K562 (cell line): ENCODE measurements around the gene AKAP13. TPM values are rescaled to one million over a fixed set of nuclear protein-coding genes. Genes with fewer than 3 reads are reported as not detected.
A peak's percentile ranks its signal among the peaks of the same experiment; 100 is the strongest.

Experiments used
- ATAC-seq: fragments of 200-7000 bp; cut with Tn5 transposase; 3 replicates; pipeline ENCODE4 v1.9.1; 2020; ENCODE audit warnings: moderate library complexity
- BruUV-seq: library from RNA; stranded (reverse); fragments of 400-500 nt; replicated peaks from 2 replicates; lab custom pipeline; 2021; lab: Mats Ljungman, UMichigan
- CTCF ChIA-PET: fragments of 300-600 bp; formaldehyde crosslinking; extraction: SDS; loops from one replicate; lab custom pipeline; 2021; ENCODE audit warnings: low intra/inter-chr PET ratio; lab: Yijun Ruan, JAX
- POLR2A ChIA-PET: fragments of 300-600, 350-650 bp; sonication (Branson Sonifier 250); formaldehyde crosslinking; extraction: SDS; loops from one replicate; lab custom pipeline; 2021; ENCODE audit warnings: antibody characterized with exemption, inconsistent platforms; lab: Yijun Ruan, JAX
- DNase-seq, 4 experiments: peaks; one replicate each; pipeline versions ENCODE4 v3.0.0 to v3.0.0-alpha.2; 2011 to 2018; ENCODE audit warnings: low spot score in 3 of 4, mixed read lengths in 3 of 4; ENCODE audit errors: extremely low read depth in 1 of 4
- FAIRE-seq: peaks from 2 replicates; lab custom pipeline; 2011; peaks lifted over from hg19 to GRCh38; lab: Jason Lieb, UNC
- H2AFZ ChIP-seq: 2 replicates; pipeline ENCODE4 v1.6.0; 2011; ENCODE audit warnings: low read depth, low read length, control low read depth, inconsistent platforms
- H3K27ac ChIP-seq: fragments of 200-600 bp; 3 replicates; pipeline ENCODE4 v1.8.0; 2011; ENCODE audit warnings: low read depth, mild to moderate bottlenecking, control low read depth, inconsistent platforms, low read length, moderate library complexity, mixed read lengths; ENCODE audit errors: extremely low read depth
- H3K27me3 ChIP-seq, 2 experiments: fragments of 300-600 bp in 1 of 2; 2 replicates in 1 of 2; 3 replicates in 1 of 2; pipeline versions ENCODE4 v1.6.0 to v1.8.0; 2011; ENCODE audit warnings: inconsistent platforms in 2 of 2, low read length in 2 of 2, mild to moderate bottlenecking in 1 of 2, mixed read lengths in 1 of 2, moderate library complexity in 1 of 2; ENCODE audit not compliant: control insufficient read depth in 2 of 2, insufficient read depth in 2 of 2
- H3K36me3 ChIP-seq: fragments of 300-600 bp; 3 replicates; pipeline ENCODE4 v1.8.0; 2011; ENCODE audit warnings: mild to moderate bottlenecking, low read length, inconsistent platforms; ENCODE audit not compliant: control insufficient read depth, insufficient read depth
- H3K4me1 ChIP-seq, 2 experiments: fragments of 200-600 bp in 1 of 2; replicated peaks in 1 of 2; 2 replicates in 1 of 2; 3 replicates in 1 of 2; pipeline versions ENCODE4 v1.5.1 to v1.8.0; 2011; ENCODE audit warnings: inconsistent platforms in 2 of 2, low read length in 2 of 2, mild to moderate bottlenecking in 1 of 2, mixed read lengths in 1 of 2, moderate library complexity in 1 of 2; ENCODE audit not compliant: control insufficient read depth in 2 of 2, insufficient read depth in 2 of 2
- H3K4me2 ChIP-seq: 2 replicates; pipeline ENCODE4 v1.6.1; 2011; ENCODE audit warnings: low read length, control low read depth, inconsistent platforms, mixed read lengths; ENCODE audit not compliant: insufficient read depth
- H3K4me3 ChIP-seq: fragments of 200-600 bp; sonication (generic), shearing (Covaris generic); 2 replicates; pipeline ENCODE4 v1.5.1; 2016; ENCODE audit warnings: control low read depth, inconsistent platforms
- H3K79me2 ChIP-seq: fragments of 200-600 bp; 3 replicates; pipeline ENCODE4 v1.8.0; 2011; ENCODE audit warnings: low read length, inconsistent platforms; ENCODE audit not compliant: control insufficient read depth, insufficient read depth
- H3K9ac ChIP-seq, 2 experiments: 2 replicates each; pipeline versions ENCODE4 v1.6.0 to v1.6.1; 2011; ENCODE audit warnings: low read depth in 2 of 2, low read length in 2 of 2, control low read depth in 1 of 2, inconsistent platforms in 1 of 2, mild to moderate bottlenecking in 1 of 2, mixed read lengths in 1 of 2; ENCODE audit not compliant: insufficient read depth in 1 of 2
- H3K9me1 ChIP-seq: one replicate; pipeline ENCODE4 v1.6.0; 2011; ENCODE audit warnings: inconsistent platforms, mild to moderate bottlenecking, low read length, moderate library complexity; ENCODE audit not compliant: control insufficient read depth, insufficient read depth
- H3K9me3 ChIP-seq: replicated peaks from 2 replicates; pipeline ENCODE4 v1.5.1; 2011; ENCODE audit warnings: low read depth, low read length, inconsistent platforms; ENCODE audit not compliant: control insufficient read depth, insufficient read depth
- H4K20me1 ChIP-seq: replicated peaks from 2 replicates; pipeline ENCODE4 v1.6.1; 2011; ENCODE audit warnings: low read length, inconsistent platforms, mixed read lengths; ENCODE audit not compliant: control insufficient read depth, insufficient read depth
- CCAR2 ChIP-seq: fragments of 200-400 bp; formaldehyde crosslinking; IDR thresholded peaks from 2 replicates; pipeline ENCODE4 v1.6.1; 2017; ENCODE audit warnings: mild to moderate bottlenecking, low read depth, low read length
- FOXK2 ChIP-seq, 2 experiments: fragments of 450-650 bp; IDR thresholded peaks in 1 of 2; conservative IDR thresholded peaks in 1 of 2; 2 replicates each; pipeline ENCODE4 v1.6.1; 2016; ENCODE audit warnings: low read depth in 2 of 2, mild to moderate bottlenecking in 1 of 2
- GABPA ChIP-seq: fragments of 200-800 bp; sonication (Bioruptor generic); conservative IDR thresholded peaks from 2 replicates; pipeline ENCODE4 v1.6.1; 2016; ENCODE audit warnings: low read depth, missing genetic modification characterization, missing compliant biosample characterization
- HMGN3 ChIP-seq: IDR thresholded peaks from 2 replicates; pipeline ENCODE4 v1.6.1; 2011; ENCODE audit warnings: borderline replicate concordance, low read depth, mild to moderate bottlenecking, mixed read lengths, low read length; ENCODE audit not compliant: insufficient read length; ENCODE audit errors: extremely low read depth
- LEF1 ChIP-seq: fragments of 450-650 bp; IDR thresholded peaks from 2 replicates; pipeline ENCODE4 v1.6.1; 2016; ENCODE audit warnings: mild to moderate bottlenecking
- RBM25 ChIP-seq: fragments of 200-400 bp; formaldehyde crosslinking; IDR thresholded peaks from 2 replicates; pipeline ENCODE4 v1.6.1; 2018; ENCODE audit warnings: low read length, low read depth, moderate library complexity; ENCODE audit not compliant: severe bottlenecking
- SMARCA5 ChIP-seq: fragments of 450-650 bp; IDR thresholded peaks from 2 replicates; pipeline ENCODE4 v1.6.1; 2016
- WGBS: fragments of 100-300 bp; shearing (Covaris generic); methylation state at CpG from one replicate; pipeline ENCODE4 v1.1.6; 2016; ENCODE audit warnings: low coverage, mixed read lengths; ENCODE audit not compliant: insufficient coverage; ENCODE audit errors: missing lambda C conversion rate; 5-methylcytosine and 5-hydroxymethylcytosine counted together
- in situ Hi-C: fragments of 300-500 bp; cut with MboI; formaldehyde crosslinking; loops from 4 replicates; pipeline ENCODE4 v1.15.0; 2018; ENCODE audit warnings: inconsistent platforms, mixed read lengths
- intact Hi-C: fragments of 100-400 bp; cut with micrococcal nuclease; formaldehyde crosslinking; loops from 2 replicates; pipeline ENCODE4 v1.14.2; 2022
- polyA plus RNA-seq, 8 experiments: library from polyadenylated mRNA; depleted of rRNA in 4 of 8; stranded (reverse) in 5 of 8; unstranded in 3 of 8; fragments of >200 nt; fragmentation: Nextera tagmentation in 2 of 8; fragmentation: Illumina TruSeq in 1 of 8; extraction: Ambion mirVana in 2 of 8; extraction: Trizol in 1 of 8; gene quantifications; 2 replicates each; pipeline versions ENCODE4 v1.2.1 to v1.2.3, GENCODE V29; 2011 to 2014; ENCODE audit warnings: inconsistent platforms in 1 of 8, missing spikeins in 1 of 8
- total RNA-seq, 7 experiments: library from RNA; depleted of rRNA in 6 of 7; stranded (reverse); fragments of >200 nt in 6 of 7; fragmentation: Illumina TruSeq in 2 of 7; extraction: Trizol in 2 of 7; gene quantifications; 2 replicates each; pipeline versions ENCODE4 v1.2.1 to v1.2.3, GENCODE V29; 2011 to 2021; ENCODE audit warnings: low replicate concordance in 1 of 7

Gene AKAP13
- total and polyA plus RNA-seq, 9 of the 15 experiments (the other 6 are each of a cell fraction or from before 2014, with no cell fraction given): 0.03 to 1.7 (median 0.42) TPM

- H3K4me1 ChIP-seq: no peaks in the 10 kb centered on the region
- H3K4me2 ChIP-seq: no peak overlapping the region
- WGBS: 0% methylated on average over 6 of the region's 6 CpGs
- no peaks in the 10 kb centered on the region for H3K36me3 ChIP-seq
- in situ Hi-C loops (no loop called here), intact Hi-C loops (no loop called here)
- no TSS peak for BruUV-seq
- no peaks in the 10 kb centered on the region for H3K9me1 ChIP-seq
- ChIA-PET CTCF (no interaction called here), POLR2A (interaction anchor here (0.7 to 1.5 kb wide), 3 partner anchors 15 to 24 kb away, joined by 3 to 4 read pairs (median 3); no protein-coding TSS in a partner anchor)
- H3K27ac ChIP-seq: no peak overlapping the region
- H3K79me2 ChIP-seq: no peaks in the 10 kb centered on the region
- no peak overlapping the region for H3K9ac ChIP-seq
- H3K27me3 ChIP-seq: peaks cover 0 to 3% of the 10 kb centered on the region in 2 experiments; a peak in 1 of 5 replicates
- no peak for ATAC-seq
- H3K9me3 ChIP-seq: no peaks in the 10 kb centered on the region
- no peak for TF ChIP-seq SMARCA5
- no peak for TF ChIP-seq HMGN3
- TF ChIP-seq RBM25: no peak
- TF ChIP-seq CCAR2: no peak
- no peak for TF ChIP-seq FOXK2 (conservative IDR thresholded peaks at IDR 0.05 in 1 of 2, IDR thresholded peaks at IDR 0.05 in 1 of 2; ENCODE audit: low read depth in 2 of 2)
- H2AFZ ChIP-seq: no peak overlapping the region
- no peak overlapping the region for H3K4me3 ChIP-seq
- H4K20me1 ChIP-seq: no peaks in the 10 kb centered on the region
- DNase-seq: no peak
- no peak for FAIRE-seq
Measured at GRCh38 chr15:85642693-85643066, 262.3 kb downstream of the AKAP13 start.

- Histone ChIP-seq H3K79me2 (no peaks in the 10 kb centered on the region), H3K27ac (no peak overlapping the region), H3K27me3 (peaks cover 0 to 3% of the 10 kb centered on the region in 2 experiments; a peak in 1 of 5 replicates), H3K4me1 (no peaks in the 10 kb centered on the region), H4K20me1 (no peaks in the 10 kb centered on the region), H3K4me3 (no peak overlapping the region), H3K9me3 (no peaks in the 10 kb centered on the region), H3K9me1 (no peaks in the 10 kb centered on the region), H3K36me3 (no peaks in the 10 kb centered on the region), H3K4me2 (no peak overlapping the region), H3K9ac (no peak overlapping the region), H2AFZ (no peak overlapping the region)
- ChIA-PET POLR2A (no interaction called here), CTCF (no interaction called here)
- ATAC-seq (no peak), DNase-seq (no peak), FAIRE-seq (no peak)
- no TSS peak for BruUV-seq
- intact Hi-C loops (no loop called here), in situ Hi-C loops (no loop called here)
- no peak for TF ChIP-seq LEF1
- peak; percentile 50 for TF ChIP-seq GABPA (tag)
- WGBS: 1% methylated on average over 4 of the region's 4 CpGs
Measured at GRCh38 chr15:85646538-85647091, 266.2 kb downstream of the AKAP13 start.
